ENCODE results near the gene PCDHA9.
"Not testable (repeated sequence)": the region's sequence is repeated elsewhere in the genome, so short reads cannot be mapped to it uniquely, and the experiment has no call there.

The PCDHA9 gene

DNA sequence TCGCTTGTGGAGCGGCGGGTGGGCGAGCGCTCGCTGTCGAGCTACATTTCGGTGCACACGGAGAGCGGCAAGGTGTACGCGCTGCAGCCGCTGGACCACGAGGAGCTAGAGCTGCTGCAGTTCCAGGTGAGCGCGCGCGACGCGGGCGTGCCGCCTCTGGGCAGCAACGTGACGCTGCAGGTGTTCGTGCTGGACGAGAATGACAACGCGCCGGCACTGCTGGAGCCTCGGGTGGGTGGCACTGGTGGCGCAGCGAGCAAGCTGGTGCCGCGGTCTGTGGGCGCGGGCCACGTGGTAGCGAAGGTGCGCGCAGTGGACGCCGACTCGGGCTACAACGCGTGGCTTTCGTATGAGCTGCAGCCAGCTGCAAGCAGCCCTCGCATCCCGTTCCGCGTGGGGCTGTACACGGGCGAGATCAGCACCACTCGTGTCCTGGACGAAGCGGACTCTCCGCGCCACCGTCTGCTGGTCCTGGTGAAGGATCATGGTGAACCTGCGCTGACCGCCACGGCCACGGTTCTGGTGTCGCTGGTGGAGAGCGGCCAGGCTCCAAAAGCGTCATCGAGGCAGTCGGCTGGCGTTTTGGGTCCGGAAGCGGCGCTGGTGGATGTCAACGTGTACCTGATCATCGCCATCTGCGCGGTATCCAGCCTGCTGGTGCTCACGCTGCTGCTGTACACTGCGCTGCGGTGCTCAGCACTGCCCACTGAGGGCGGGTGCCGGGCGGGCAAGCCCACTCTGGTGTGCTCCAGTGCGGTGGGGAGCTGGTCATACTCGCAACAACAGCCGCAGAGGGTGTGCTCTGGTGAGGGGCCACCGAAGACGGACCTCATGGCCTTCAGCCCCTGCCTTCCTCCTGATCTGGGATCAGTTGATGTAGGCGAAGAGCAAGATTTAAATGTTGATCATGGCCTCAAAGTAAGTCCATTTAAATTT, 5.1 kb upstream of the PCDHA9 start:
- TF ChIP-seq, protein P1, sequence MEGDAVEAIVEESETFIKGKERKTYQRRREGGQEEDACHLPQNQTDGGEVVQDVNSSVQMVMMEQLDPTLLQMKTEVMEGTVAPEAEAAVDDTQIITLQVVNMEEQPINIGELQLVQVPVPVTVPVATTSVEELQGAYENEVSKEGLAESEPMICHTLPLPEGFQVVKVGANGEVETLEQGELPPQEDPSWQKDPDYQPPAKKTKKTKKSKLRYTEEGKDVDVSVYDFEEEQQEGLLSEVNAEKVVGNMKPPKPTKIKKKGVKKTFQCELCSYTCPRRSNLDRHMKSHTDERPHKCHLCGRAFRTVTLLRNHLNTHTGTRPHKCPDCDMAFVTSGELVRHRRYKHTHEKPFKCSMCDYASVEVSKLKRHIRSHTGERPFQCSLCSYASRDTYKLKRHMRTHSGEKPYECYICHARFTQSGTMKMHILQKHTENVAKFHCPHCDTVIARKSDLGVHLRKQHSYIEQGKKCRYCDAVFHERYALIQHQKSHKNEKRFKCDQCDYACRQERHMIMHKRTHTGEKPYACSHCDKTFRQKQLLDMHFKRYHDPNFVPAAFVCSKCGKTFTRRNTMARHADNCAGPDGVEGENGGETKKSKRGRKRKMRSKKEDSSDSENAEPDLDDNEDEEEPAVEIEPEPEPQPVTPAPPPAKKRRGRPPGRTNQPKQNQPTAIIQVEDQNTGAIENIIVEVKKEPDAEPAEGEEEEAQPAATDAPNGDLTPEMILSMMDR (conservative IDR thresholded peaks at IDR 0.05; ENCODE audit: low read depth) = no peak
- POLR2A ChIA-PET (ENCODE audit: low non-redundant PET) = interaction anchor here (0.6 kb wide), 1 partner anchor 16 kb away, joined by 4 read pairs; no protein-coding TSS in a partner anchor
- CTCF ChIA-PET = interaction anchor here (2.2 to 4.7 kb wide), 2 partner anchors 19 to 26 kb away, joined by 19 to 123 read pairs; partner anchors contain the start of gene PCDHA11
- no peak for DNase-seq (ENCODE audit: low spot score)
- H3K27ac ChIP-seq = no peak overlapping the region

GRCh38 chr5:140849831-140850634, 1.9 kb downstream of the PCDHA9 start:
- H3K27ac ChIP-seq; CTCF ChIA-PET; POLR2A ChIA-PET (ENCODE audit: low non-redundant PET); DNase-seq (ENCODE audit: low spot score): not testable (repeated sequence)

GRCh38 chr5:140855772-140856674, 7.8 kb downstream of the PCDHA9 start, which contains the start of gene PCDHA10:
PCDHA10 (plus strand) TSS chr5:140855897; CDS start chr5:140856049, 152 bp downstream.
- no peak within 1 kb of the TSS for H3K27ac ChIP-seq
- no peak for DNase-seq (ENCODE audit: low spot score)
- TF ChIP-seq, protein P1 (conservative IDR thresholded peaks at IDR 0.05; ENCODE audit: low read depth) = no peak
- ChIA-PET POLR2A (ENCODE audit: low non-redundant PET) (no interaction called here), CTCF (no interaction called here)

GRCh38 chr5:140857177-140857986, 9.2 kb downstream of the PCDHA9 start:
- TF ChIP-seq, protein P1 (conservative IDR thresholded peaks at IDR 0.05; ENCODE audit: low read depth) = no peak
- CTCF ChIA-PET = no interaction called here
- no peak for DNase-seq (ENCODE audit: low spot score)
- POLR2A ChIA-PET (ENCODE audit: low non-redundant PET) = no interaction called here
- no peak overlapping the region for H3K27ac ChIP-seq

- POLR2A ChIA-PET (ENCODE audit: low non-redundant PET) = no interaction called here
Measured at GRCh38 chr5:140857987-140858240, 9.7 kb downstream of the PCDHA9 start.

More at GRCh38 chr5:140857987-140858240, 9.7 kb downstream of the PCDHA9 start:
- CTCF ChIA-PET = no interaction called here
- no peak overlapping the region for H3K27ac ChIP-seq
- no peak for DNase-seq (ENCODE audit: low spot score)
- TF ChIP-seq, protein P1 (conservative IDR thresholded peaks at IDR 0.05; ENCODE audit: low read depth) = no peak
